ENCODE measurements around the gene DGKD.
"Not testable (repeated sequence)": the region's sequence is repeated elsewhere in the genome, so short reads cannot be mapped to it uniquely, and the experiment has no call there.

The DGKD gene

DNA sequence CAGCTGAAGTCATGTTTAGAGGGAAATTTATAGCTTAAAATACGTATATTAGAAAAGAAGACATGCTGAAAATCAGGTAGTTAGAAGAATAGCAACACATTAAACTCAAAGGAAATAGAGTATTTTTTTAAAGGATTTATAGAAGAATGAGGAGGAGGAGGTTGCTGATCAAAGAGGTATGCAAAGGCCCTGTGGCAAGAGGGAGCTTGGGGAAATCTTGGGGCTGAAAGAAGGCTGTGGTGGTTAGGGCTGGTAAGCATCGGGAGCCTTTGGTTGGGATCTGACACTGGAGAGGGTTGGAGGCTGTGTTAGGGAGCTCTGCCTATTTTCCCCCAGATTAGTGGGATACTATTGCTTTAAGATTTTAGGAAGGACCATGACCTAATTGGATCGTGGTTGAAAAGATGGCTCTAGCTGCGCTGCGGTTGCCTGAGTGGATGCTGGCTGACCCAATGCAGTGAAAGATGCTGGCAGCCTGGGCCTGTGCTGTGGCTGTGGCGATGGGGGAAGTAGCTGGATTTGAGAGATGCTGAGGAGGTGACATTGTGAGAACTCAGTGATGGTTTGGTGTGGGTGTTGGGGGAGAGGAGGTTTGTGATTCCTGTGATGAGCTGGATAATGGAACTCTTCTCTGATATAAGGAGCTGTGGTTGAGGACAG lies 11.7 kb downstream of the DGKD start:
- DNase-seq = no peak

DNA sequence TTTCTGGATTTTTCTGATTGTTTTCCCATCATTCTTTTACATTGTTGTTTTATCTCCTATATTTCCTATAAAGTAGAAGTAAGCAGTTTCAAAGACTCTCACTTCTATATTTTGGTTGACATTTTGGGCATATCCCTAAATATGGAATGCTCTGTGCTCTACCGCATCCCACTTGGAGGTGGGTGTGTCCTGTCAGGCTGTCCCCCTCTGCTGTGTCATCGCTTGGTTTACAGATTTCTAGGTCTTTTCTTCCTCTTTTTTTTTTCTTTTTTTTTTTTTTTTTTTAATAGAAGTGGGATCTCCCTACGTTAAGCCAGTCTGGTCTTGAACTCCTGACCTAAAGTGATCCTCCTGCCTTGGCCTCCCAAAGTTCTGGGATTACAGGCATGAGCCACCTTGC lies 13.3 kb downstream of the DGKD start:
- no peak for DNase-seq

DNA sequence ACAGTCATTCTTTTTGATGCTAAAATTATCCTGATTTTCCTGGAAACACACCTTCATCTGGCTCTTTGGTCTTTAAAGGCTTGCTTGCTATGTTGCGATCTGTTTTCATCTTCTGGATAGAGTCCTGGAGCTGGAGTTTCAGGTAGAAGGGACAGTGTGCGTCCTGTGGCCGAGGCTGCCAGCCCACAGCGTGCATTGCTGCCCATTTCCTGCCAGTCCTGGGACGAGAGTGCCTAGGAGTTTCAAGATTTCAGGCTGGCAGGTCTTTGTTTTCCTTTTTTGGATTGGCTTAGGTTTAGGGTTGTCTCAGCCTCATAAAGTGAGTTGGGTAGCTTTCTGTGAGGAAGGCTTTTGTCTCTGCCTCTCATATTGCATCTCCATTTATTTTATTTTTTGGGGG lies 14.5 kb downstream of the DGKD start:
- DNase-seq = no peak

DNA sequence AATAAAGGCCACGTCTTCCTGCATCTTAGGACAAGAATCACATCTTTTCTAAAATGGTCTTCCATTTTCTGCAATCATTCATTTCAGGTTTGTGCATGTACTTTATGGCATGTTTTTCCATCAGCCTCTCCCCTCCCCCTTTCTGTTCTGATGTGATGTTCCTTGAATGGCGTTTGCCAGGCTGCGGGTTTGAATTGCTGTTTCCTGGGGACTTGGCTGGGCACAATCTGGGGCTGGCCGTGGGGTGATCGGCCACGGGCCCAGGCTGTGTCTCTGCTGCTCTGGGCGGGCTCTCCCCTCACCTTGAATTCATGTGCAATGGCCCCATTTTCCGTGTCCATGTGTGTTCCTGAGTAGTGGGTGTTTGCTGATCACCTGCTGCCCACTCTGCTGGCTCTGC lies 15.2 kb downstream of the DGKD start:
- no peak for DNase-seq

DNA sequence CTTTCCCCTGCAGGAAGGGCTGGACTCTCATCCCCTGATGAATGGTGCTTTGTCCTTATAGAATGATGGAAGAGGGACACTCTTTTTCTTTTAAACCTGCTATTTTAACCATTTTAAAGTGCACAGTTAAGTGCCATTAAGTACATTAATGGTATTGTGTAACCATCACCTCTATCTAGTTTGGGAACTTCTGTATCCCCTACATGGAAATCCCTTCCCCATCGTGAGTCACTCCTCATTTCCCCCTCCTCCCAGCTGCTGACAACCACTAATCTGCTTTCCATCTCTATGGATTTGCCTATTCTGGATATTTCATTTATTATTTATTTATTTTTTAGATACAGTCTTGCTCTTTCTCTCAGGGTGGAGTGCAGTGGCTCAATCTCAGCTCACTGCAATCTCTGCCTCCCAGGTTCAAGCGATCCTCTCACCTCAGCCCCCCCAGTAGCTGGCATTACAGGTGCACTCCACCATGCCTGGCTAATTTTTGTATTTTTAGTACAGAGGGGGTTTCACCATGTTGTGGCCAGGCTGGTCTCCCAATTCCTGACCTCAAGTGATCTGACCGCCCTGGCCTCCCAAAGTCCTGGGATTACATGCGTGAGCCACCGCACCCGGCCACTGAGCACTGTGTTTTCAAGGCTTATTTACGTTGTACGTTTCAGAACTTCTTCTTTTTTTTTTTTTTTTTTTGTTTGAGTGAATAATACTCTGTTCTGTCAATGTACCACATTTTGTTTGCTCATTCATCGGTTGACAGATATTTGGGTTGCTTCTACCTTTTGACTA lies 15.8 kb downstream of the DGKD start:
- DNase-seq = no peak

DNA sequence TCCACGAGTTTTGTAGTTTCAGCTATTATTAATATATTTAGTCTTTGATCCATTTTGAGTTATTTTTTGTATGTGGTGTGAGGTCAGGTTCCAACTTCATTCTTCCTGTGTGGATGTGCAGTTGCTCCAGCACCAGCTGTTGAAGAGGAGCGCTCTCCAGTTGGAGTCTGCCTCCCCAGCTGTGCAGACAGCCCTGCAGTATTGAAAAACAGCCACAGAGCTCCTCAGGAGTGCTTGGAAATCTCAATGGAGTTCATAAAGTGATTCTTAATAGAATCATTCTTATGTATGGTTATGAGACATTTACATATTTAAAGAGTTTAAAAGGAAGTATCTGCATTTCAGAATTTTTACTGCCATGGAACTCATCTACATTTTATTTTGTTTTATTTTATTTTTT lies 17.3 kb downstream of the DGKD start:
- DNase-seq = no peak

DNA sequence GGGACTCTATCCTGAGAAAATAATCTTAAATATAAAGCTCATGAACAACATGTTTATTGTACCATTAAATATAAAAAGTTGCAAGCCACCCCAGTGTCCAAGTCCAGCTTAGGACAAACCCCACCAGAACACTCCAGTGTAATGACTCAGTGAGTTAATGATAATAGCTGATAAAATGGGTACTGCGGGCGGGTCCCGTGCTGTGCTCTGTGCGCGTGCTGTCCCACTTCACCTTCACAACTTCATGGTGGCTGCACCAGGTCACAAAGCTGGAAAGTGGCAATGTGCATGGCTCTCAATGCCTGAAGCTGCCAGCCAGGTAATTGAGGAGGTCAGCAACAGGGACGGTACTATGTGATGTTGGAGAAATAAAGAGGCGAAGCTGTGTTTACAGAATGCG lies 18.6 kb downstream of the DGKD start:
- DNase-seq = no peak

DNA sequence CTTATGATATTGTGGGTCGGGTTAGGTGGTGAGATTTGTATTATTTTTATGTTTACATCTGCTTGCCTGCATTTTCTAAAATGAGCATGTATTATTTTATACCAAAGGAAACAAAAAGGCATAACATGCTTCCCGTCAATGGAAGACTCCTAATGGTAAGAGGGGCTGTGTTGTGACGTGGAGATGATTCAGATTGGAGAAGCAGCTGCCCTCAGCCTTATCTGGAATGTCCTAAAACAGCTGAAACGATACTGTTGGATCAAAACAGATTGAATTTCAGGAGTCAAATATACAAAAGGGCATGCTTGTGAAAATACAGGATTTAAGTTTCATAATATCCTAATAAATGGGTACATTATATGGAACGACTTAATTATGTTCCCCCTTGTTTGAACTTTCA lies 19.0 kb downstream of the DGKD start:
- DNase-seq = no peak

DNA sequence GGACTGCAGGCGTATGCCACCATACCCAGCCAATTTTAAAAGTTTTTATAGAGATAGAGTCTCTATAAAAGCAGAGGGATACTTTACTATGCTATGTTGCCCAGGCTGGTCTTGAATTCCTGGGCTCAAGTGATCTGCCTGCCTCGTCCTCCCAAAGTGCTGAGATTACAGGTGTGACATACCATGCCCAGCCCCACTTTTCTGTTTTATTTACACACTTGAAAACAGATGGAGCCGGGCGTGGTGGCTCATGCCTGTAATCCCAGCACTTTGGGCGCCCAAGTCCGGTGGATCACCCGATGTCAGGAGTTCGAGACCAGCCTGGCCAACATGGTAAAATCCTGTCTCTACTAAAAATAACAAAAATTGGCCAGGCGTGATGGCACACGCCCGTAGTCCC lies 20.5 kb downstream of the DGKD start:
- not testable (repeated sequence) for DNase-seq

DNA sequence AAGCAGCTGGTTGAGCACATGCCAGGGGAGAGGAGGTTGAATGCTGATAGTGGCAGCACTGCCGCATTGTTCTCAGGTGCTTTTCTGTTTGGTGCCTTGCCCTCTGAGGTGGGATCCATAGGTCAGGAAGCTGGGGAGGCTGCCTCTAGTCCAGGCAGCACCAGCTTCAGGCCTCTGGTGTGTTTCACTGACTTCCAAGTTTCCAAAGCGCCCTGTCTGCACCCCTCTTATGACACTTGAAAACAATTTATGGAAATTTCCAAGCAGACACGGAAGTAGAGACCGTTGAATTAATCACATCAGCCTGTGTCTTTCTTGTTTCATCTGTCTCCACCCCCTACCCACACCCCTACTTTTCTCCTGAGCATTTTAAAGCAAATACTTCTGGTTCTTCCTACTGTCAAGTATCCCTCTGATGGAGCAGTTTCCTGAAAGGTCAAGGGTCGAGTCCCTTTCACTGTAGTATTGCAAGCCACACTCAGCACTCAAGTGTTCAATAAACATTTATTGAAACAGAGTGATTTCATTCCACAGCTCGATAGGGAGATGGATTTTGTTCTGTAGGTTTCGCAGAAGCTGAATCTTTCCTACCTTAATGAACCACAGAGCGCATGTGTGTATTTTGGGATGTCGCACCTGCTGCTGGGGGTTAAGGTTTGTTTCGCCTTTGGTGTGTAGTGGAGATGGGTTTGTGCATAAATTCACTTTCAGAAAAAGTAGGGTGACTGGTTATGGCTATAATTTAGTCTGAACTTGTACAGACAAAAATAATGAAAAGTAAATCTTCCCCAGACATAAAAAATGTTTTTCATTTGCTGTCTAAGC lies 21.4 kb downstream of the DGKD start:
- no peak for DNase-seq

DNA sequence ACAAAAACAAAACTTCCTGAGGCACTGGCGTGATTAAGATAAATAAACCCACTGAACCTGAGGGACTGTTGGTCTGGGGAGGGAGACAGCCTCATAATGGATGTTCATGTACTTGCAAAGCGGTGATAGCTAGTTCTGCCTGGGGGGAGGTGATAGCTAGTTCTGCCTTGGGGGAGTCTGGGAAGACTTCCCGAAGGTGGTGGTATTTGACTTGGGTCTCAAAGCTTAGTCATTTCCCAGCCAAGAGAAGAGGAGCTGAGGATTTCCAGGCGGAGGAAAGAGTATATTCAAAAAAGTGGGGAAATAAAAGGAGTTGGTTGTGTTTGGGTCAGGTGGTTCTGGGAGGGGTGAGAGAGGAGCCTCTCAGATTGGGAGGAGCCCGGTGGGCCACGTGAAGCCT lies 24.7 kb downstream of the DGKD start:
- no peak for DNase-seq

DNA sequence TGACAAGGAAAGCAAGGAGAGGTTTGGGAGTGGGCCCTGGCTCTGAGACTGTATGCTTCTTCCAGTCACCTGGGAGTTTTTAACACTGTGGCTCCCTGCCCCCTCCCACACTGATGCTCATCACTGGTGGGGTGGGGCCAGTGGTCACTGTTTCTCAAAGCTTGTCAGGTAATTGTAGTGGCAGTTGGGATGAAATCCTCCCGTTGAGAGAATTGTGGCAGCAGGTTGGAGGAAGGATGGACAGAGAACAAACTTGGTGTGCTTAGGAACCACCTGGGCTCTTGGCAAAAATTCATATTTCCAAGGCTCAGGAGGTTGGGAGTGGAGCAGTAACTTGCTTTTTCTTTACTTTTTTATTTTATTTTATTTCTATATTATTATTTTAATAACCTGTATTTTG lies 25.1 kb downstream of the DGKD start:
- DNase-seq = no peak

DNA sequence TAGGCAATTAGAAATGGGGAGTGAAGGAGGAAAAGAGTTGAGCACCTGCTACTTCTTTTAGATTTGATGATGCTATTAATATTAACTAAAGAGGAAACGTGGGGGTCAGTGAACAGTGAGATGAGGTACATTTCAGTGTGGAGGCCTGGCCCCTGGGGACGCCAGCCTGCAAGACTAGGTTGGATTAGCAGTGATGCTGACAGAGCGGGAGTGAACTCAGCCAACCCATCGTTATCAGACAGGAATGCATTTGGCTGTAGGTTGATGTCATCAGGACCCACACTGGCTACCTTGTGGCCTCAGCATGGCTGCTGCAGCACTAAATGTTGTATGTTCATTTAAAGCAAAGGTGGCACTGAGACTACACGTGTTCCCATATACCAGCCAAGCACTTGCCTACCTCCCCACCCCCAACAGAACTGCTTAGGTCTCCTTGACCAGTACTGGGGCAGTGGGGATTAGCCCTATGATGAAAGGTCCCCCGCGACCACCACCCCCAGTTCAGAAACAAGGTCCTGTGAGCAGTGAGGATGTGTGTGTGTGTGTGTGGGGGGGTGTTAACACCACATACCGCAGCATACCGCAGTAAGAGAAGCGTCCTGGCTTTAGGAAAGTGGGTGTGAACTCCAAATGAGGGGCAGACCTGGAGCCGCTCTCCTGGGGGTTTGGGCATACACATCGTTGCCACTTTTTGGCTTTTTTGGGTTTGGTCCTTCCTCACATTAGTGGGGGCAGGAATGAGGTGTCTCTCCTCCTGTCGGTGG lies 26.0 kb downstream of the DGKD start:
- DNase-seq = peak in 1 of 2 donors; percentile 49

DNA sequence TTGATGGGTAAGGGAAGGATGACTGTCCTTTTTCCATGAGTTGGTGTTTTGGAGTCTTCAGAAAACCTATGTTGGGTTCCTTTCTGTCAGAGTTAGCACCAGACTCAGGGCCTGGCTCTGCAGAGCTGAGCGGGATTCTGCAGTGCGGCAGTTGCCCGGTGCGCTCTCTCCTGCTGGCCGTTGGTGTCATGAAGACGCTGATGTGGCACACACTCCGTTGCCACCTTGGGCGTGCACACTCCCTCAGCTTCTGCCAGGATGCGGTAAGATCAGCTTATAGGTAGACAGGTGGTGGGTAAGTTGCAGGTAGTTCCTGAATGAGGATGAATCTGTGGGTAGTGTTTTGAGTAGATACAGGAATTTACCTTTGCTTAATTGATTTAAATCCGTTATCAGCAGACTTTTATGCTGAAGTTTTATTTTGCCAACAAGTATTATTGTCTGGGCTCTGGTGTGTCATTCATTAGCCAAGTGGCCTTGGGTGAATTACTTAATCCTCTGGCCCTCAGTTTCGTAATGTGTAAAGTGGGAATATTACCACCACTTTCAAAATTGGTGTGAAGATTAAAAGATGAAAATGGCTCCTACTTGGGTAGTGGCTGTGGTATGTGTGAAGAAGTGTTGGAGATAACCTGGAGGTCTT lies 26.8 kb downstream of the DGKD start:
- no peak for DNase-seq

DNA sequence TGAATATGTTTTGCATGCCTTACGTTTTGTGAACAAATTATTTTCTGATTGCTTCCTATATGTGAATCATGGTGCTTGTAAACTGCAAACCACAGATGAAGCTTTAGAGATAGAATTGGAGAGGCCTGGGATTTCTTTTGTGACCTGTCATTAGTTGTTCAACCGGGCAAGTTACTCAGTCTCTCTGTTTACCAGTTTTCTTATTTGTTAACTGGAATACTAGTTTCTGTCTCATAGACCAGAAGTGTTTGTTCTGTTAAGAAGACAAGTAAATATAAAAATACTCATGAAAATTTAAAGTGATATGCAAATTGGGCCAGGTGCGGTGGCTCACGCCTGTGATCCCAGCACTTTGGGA lies 27.3 kb downstream of the DGKD start:
- no peak for DNase-seq

DNA sequence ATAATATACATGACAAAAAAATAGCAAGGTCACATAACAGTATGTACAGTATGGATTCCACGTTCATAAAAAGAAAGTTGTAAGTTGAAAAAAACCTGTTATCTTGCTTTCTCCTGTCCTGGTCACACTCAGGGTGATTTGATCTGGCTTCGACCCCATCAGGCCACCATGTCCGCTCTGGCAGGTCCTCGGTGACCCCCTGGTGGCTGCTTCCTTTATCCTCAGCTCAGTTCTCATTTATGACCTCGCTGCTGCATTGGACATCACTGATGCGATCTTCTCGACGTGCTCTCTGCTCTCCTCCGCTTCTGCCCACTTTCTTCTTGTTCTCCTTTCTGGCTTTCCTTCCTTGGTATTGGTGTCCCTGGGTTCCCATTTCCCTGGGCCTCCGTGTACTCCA lies 29.7 kb downstream of the DGKD start:
- no peak for DNase-seq

DNA sequence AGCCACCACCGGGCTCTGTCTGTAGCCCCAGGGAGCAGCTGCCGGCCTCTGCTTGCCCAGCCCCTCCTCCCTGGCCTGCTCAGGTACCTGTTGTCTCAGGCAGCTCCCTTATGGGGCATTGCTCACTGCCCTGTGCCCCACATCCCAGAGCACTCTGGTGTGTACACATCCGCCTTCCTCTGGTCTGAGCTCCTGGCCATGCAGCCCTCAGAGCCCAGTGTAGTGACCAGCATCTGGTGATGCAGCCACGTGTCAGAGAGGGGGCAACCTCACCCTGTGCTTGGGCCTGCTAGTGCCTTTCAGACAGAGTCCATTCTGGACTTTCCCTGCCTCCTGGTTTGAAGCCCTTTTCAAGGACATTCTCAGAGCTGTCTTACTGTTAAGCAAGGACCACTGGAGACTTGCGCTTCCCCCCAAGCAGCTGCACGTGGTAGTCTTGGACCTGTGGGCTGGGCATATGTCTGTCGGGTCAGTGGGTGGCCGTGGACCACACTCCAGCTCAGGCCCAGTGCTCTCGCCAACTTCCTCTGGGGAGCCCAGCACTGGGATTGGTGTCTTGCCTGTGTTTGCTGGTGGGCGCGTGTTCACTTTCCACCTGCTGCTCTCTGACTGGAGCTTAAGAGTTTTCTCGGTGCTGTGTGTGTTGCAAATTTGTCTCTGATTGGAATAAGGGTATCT lies 30.7 kb downstream of the DGKD start:
- DNase-seq = no peak

DNA sequence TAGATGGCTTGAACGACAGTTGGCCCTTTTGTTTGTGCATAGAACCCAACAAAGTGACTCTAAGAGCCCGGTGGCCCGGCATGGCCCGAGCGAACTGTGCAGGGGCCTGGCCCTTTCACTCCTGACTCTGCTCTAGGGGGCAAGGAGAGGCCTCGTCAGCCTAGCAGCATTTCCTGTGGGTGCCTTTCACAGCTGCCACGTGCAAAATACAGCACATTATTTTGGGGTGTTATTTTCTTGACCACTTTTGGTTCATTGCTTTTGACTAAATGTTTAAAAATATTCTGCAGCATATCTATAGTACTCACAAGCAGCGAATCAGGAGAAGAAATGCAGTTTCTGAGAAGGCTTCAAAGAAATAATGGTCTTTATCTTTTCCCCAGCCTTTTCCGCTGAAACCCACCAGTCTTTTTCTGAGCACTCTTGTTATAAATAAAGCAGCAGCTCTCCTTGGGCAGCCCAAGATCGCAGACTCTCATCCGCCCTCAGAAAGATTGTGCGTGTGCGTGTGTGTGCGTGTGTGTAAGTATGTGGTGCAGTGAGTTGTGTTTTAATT lies 31.3 kb downstream of the DGKD start:
- DNase-seq = peak; percentile 60 to 71

DNA sequence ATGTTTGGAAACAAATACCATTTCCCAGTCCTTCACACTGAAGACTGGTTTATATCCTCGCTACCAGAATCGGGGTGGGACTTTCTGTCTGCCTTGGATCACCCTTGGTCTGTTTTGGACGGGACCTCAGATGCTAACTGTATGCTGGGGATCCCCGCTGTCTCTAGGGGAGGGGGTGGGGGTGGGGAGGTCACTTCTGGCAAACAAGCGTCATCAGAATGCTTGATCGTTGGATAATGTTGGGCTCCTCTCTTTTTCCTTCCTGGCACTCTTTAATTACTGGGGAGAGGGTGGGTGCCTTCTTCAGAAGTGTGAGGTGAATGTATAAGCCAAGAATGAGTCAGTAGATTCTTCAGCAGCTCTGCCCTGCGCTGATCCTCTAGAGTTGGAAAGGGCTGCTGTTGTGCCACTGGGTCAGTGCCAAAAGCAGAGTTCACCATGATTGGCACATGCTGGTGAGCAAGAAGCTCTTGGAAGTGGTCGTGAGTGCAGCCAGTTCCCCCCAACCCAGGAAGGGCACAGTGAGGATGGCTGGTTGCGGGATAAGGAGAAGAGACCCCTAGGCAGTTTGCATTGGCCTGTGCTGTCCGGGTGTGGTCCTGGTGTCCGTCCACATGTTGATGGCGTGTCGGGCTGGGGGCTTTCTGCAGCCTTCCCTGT lies 32.2 kb downstream of the DGKD start:
- no peak for DNase-seq

DNA sequence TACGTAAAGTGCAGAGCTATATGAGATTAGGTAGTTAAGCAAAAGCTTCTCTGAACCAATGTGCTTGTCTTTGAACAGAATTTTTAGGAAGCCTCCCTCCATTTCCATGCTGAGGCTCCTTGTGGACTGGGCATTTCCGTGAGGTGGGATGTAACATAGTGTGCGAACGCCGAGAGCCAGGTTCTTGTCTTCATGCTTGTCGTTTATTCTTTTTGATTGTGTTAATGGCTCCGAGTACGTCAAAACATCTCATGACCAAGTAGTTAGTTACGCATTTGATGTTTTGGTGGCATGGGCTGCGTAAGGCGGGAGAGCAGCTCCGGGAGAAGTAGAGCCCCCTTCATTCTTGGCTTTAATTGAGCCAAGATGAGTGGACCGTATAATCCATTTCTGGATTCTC lies 32.9 kb downstream of the DGKD start:
- DNase-seq = no peak
